ENCODE data around the gene CDC42BPB.

DNA sequence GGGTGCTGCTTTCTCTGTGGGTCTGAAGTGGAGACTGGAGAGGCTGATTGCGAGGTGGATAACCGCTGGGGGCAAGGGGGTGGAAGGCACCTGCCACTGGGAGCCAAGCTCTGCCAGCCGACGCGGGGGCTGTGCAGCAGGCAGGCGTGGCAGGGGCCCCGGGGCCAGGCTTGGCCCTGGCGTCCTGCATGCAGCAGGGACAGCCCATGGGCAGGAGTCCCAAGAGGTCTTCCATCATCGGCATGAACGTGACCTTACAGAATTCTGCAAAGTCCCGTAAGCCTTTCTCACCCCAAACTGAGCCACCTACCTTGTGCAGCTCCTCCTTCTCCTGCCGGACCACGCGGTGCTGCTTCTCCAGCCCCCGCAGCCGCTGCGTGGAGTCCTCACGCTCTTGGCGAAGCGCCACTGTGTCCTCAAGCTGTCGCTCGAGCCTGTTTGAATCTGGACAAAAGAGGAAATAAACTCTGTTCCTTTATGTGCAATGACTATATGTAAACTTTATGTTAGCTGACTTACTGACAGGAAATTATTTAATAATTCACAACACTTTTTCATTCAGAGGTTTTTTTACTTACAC, 83.6 kb downstream of the CDC42BPB start:
- TF ChIP-seq, protein P1, sequence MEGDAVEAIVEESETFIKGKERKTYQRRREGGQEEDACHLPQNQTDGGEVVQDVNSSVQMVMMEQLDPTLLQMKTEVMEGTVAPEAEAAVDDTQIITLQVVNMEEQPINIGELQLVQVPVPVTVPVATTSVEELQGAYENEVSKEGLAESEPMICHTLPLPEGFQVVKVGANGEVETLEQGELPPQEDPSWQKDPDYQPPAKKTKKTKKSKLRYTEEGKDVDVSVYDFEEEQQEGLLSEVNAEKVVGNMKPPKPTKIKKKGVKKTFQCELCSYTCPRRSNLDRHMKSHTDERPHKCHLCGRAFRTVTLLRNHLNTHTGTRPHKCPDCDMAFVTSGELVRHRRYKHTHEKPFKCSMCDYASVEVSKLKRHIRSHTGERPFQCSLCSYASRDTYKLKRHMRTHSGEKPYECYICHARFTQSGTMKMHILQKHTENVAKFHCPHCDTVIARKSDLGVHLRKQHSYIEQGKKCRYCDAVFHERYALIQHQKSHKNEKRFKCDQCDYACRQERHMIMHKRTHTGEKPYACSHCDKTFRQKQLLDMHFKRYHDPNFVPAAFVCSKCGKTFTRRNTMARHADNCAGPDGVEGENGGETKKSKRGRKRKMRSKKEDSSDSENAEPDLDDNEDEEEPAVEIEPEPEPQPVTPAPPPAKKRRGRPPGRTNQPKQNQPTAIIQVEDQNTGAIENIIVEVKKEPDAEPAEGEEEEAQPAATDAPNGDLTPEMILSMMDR (IDR thresholded peaks at IDR 0.05; ENCODE audit: low read length) = no peak
- TF ChIP-seq EZH2phosphoT487 (IDR thresholded peaks at IDR 0.05; ENCODE audit: low read length) = no peak
